Loucy (cell line): ENCODE results near the gene GNG13.

Experiments used
- H2AFZ ChIP-seq: fragments of 200-600 bp; sonication (generic); 2 replicates; pipeline ENCODE4 v1.6.0; 2016; ENCODE audit warnings: antibody characterized with exemption, mild to moderate bottlenecking, low read length, moderate library complexity
- H3F3A ChIP-seq: fragments of 200-600 bp; 2 replicates; pipeline ENCODE4 v1.6.0; 2016; ENCODE audit warnings: antibody characterized with exemption, low read depth, mild to moderate bottlenecking
- H3K27me3 ChIP-seq: fragments of 200-600 bp; sonication (generic); 2 replicates; pipeline ENCODE4 v1.6.1; 2014; ENCODE audit warnings: low read length, mild to moderate bottlenecking; ENCODE audit not compliant: insufficient read depth, poor library complexity, severe bottlenecking
- H3K36me3 ChIP-seq: fragments of 200-600 bp; sonication (generic); 2 replicates; pipeline ENCODE4 v1.6.1; 2016; ENCODE audit warnings: low read length; ENCODE audit not compliant: insufficient read depth
- H3K4me1 ChIP-seq: fragments of 200-600 bp; sonication (generic); 2 replicates; pipeline ENCODE4 v1.5.1; 2014; ENCODE audit warnings: low read length, mild to moderate bottlenecking; ENCODE audit not compliant: insufficient read depth, poor library complexity, severe bottlenecking
- H3K4me2 ChIP-seq: fragments of 200-600 bp; sonication (generic); 2 replicates; pipeline ENCODE4 v1.6.0; 2014; ENCODE audit warnings: antibody characterized with exemption, low read length, low read depth, mild to moderate bottlenecking; ENCODE audit not compliant: poor library complexity, severe bottlenecking
- H3K4me3 ChIP-seq: fragments of 200-600 bp; sonication (generic); 2 replicates; pipeline ENCODE4 v1.5.1; 2014; ENCODE audit warnings: low read length, mild to moderate bottlenecking, mixed read lengths; ENCODE audit not compliant: poor library complexity, severe bottlenecking
- H3K79me2 ChIP-seq: fragments of 200-600 bp; sonication (generic); 2 replicates; pipeline ENCODE4 v1.6.1; 2014; ENCODE audit warnings: low read length; ENCODE audit not compliant: insufficient read depth
- H3K9ac ChIP-seq: fragments of 200-600 bp; sonication (generic); 2 replicates; pipeline ENCODE4 v1.6.0; 2014; ENCODE audit warnings: mild to moderate bottlenecking, low read depth, low read length, moderate library complexity; ENCODE audit not compliant: poor library complexity, severe bottlenecking
- H3K9me2 ChIP-seq: fragments of 200-600 bp; sonication (generic); replicated peaks from 2 replicates; pipeline ENCODE4 v1.6.1; 2016; ENCODE audit warnings: low read depth, low read length, mixed read lengths
- H3K9me3 ChIP-seq: fragments of 200-600 bp; sonication (generic); 2 replicates; pipeline ENCODE4 v1.6.1; 2014; ENCODE audit warnings: mild to moderate bottlenecking, antibody characterized with exemption, low read length, low read depth; ENCODE audit not compliant: insufficient read depth
- H4K20me1 ChIP-seq: fragments of 200-600 bp; sonication (generic); 2 replicates; pipeline ENCODE4 v1.6.0; 2014; ENCODE audit warnings: antibody characterized with exemption, low read length, mild to moderate bottlenecking; ENCODE audit not compliant: insufficient read depth, poor library complexity, severe bottlenecking
- CTCF ChIP-seq: fragments of 200-600 bp; sonication (generic); conservative IDR thresholded peaks from 2 replicates; pipeline ENCODE4 v1.5.1; 2014; ENCODE audit warnings: mild to moderate bottlenecking, antibody characterized with exemption, low read length
- EZH2phosphoT487 ChIP-seq: fragments of 200-600 bp; IDR thresholded peaks from 2 replicates; pipeline ENCODE4 v1.6.1; 2018; ENCODE audit warnings: antibody characterized with exemption, mild to moderate bottlenecking, moderate library complexity, borderline replicate concordance

Gene GNG13

GRCh38 chr16:784431-784830 is 16.1 kb downstream of the GNG13 start:
- H4K20me1 ChIP-seq: no peaks in the 10 kb centered on the region
- no peak overlapping the region for H2AFZ ChIP-seq
- no peak overlapping the region for H3K4me2 ChIP-seq

GRCh38 chr16:783404-784161 is 17.0 kb downstream of the GNG13 start:
- Histone ChIP-seq H4K20me1 (no peaks in the 10 kb centered on the region), H3K36me3 (no peaks in the 10 kb centered on the region), H3K9ac (no peak overlapping the region), H3K9me2 (no peaks in the 10 kb centered on the region), H3F3A (no peaks in the 10 kb centered on the region), H3K4me2 (no peak overlapping the region), H3K9me3 (no peaks in the 10 kb centered on the region), H2AFZ (no peak overlapping the region), H3K4me1 (no peaks in the 10 kb centered on the region), H3K79me2 (peaks cover 16% of the 10 kb centered on the region; the same call in 1 of the 2 replicates), H3K27me3 (no peaks in the 10 kb centered on the region), H3K4me3 (no peak overlapping the region)
- TF ChIP-seq CTCF (no peak), EZH2phosphoT487 (no peak)

More at GRCh38 chr16:784431-784830, 16.1 kb downstream of the GNG13 start:
- Histone ChIP-seq H3F3A (no peaks in the 10 kb centered on the region), H3K79me2 (peaks cover 24% of the 10 kb centered on the region; the same call in 1 of the 2 replicates), H3K27me3 (no peaks in the 10 kb centered on the region), H3K36me3 (no peaks in the 10 kb centered on the region), H3K4me3 (no peak overlapping the region), H3K9me3 (no peaks in the 10 kb centered on the region), H3K9me2 (no peaks in the 10 kb centered on the region), H3K4me1 (no peaks in the 10 kb centered on the region), H3K9ac (no peak overlapping the region)
- TF ChIP-seq CTCF: no peak
- no peak for TF ChIP-seq EZH2phosphoT487

- no peak overlapping the region for H3K4me3 ChIP-seq
- H3K79me2 ChIP-seq: peaks cover 15% of the 10 kb centered on the region; the same call in 1 of the 2 replicates
- H3K9me2 ChIP-seq: no peaks in the 10 kb centered on the region
- no peaks in the 10 kb centered on the region for H4K20me1 ChIP-seq
- no peaks in the 10 kb centered on the region for H3K9me3 ChIP-seq
- no peaks in the 10 kb centered on the region for H3K4me1 ChIP-seq
- no peaks in the 10 kb centered on the region for H3K27me3 ChIP-seq
- no peaks in the 10 kb centered on the region for H3F3A ChIP-seq
- no peak overlapping the region for H3K4me2 ChIP-seq
- H2AFZ ChIP-seq: no peak overlapping the region
- H3K36me3 ChIP-seq: no peaks in the 10 kb centered on the region
- H3K9ac ChIP-seq: no peak overlapping the region
- no peak for TF ChIP-seq CTCF
- no peak for TF ChIP-seq EZH2phosphoT487
These were observed 17.6 kb downstream of the GNG13 start for GRCh38 chr16:782766-783403.
